OCI-LY7 (cell line): Measurements from ENCODE around the gene N4BP2. TPM values are rescaled to one million over a fixed set of nuclear protein-coding genes. Genes with fewer than 3 reads are reported as not detected.

Source experiments
- BruUV-seq: library from RNA; stranded (reverse); fragments of 400-500 nt; replicated peaks from 2 replicates; lab custom pipeline; 2021; lab: Mats Ljungman, UMichigan
- CTCF ChIA-PET: fragments of 300-600 bp; sonication (Branson Sonifier 250); formaldehyde crosslinking; loops from one replicate; lab custom pipeline; 2022; ENCODE audit warnings: antibody characterized with exemption; ENCODE audit not compliant: unreplicated experiment; lab: Charles Lee
- POLR2A ChIA-PET: fragments of 300-600 bp; sonication (Branson Sonifier 250); formaldehyde crosslinking; loops from one replicate; lab custom pipeline; 2022; ENCODE audit warnings: antibody characterized with exemption; lab: Charles Lee
- DNase-seq: peaks from one replicate; pipeline ENCODE4 v3.0.0-alpha.2; 2015; ENCODE audit warnings: low spot score
- H2AFZ ChIP-seq: fragments of 200-600 bp; sonication (generic), shearing (Covaris generic); 2 replicates; pipeline ENCODE4 v1.6.1; 2014; ENCODE audit warnings: mild to moderate bottlenecking, antibody characterized with exemption, low read length, moderate library complexity
- H3K27ac ChIP-seq: fragments of 200-600 bp; sonication (generic); 2 replicates; pipeline ENCODE4 v1.5.1; 2014; ENCODE audit warnings: mixed run types, low read depth, mild to moderate bottlenecking, moderate library complexity, low read length, inconsistent platforms; ENCODE audit not compliant: poor library complexity, severe bottlenecking
- H3K36me3 ChIP-seq: fragments of 200-600 bp; sonication (generic); 2 replicates; pipeline ENCODE4 v1.6.1; 2014; ENCODE audit warnings: mild to moderate bottlenecking, antibody characterized with exemption, low read length, moderate library complexity, mixed read lengths; ENCODE audit not compliant: insufficient read depth
- H3K4me1 ChIP-seq: fragments of 200-600 bp; sonication (generic); 2 replicates; pipeline ENCODE4 v1.5.1; 2014; ENCODE audit warnings: mild to moderate bottlenecking, low read length; ENCODE audit not compliant: insufficient read depth, poor library complexity, severe bottlenecking
- H3K4me2 ChIP-seq: fragments of 200-600 bp; sonication (generic); 2 replicates; pipeline ENCODE4 v1.6.1; 2014; ENCODE audit warnings: mild to moderate bottlenecking, low read length
- H3K4me3 ChIP-seq: fragments of 200-600 bp; sonication (generic); 2 replicates; pipeline ENCODE4 v1.5.1; 2014; ENCODE audit warnings: mild to moderate bottlenecking, low read depth, low read length; ENCODE audit not compliant: poor library complexity, severe bottlenecking
- H3K79me2 ChIP-seq: fragments of 200-600 bp; sonication (generic); 2 replicates; pipeline ENCODE4 v1.6.1; 2016; ENCODE audit warnings: low read depth, mild to moderate bottlenecking, low read length, moderate library complexity, mixed read lengths; ENCODE audit not compliant: insufficient read depth
- H3K9me2 ChIP-seq: fragments of 200-600 bp; sonication (generic); 2 replicates; pipeline ENCODE4 v1.6.1; 2016; ENCODE audit warnings: mild to moderate bottlenecking, low read length, mixed read lengths; ENCODE audit not compliant: insufficient read depth
- H3K9me3 ChIP-seq: fragments of 200-600 bp; sonication (generic); 2 replicates; pipeline ENCODE4 v1.6.1; 2014; ENCODE audit warnings: mild to moderate bottlenecking, mixed run types, low read length, mixed read lengths
- H4K20me1 ChIP-seq: fragments of 200-600 bp; sonication (generic); 2 replicates; pipeline ENCODE4 v1.6.1; 2014; ENCODE audit warnings: mild to moderate bottlenecking, antibody characterized with exemption, low read length, moderate library complexity, mixed read lengths; ENCODE audit not compliant: insufficient read depth
- CTCF ChIP-seq: fragments of 200-600 bp; sonication (generic); conservative IDR thresholded peaks from 2 replicates; pipeline ENCODE4 v1.5.1; 2014; ENCODE audit warnings: mild to moderate bottlenecking, antibody characterized with exemption, low read length, moderate library complexity, mixed read lengths
- EZH2phosphoT487 ChIP-seq: fragments of 200-600 bp; sonication (generic); IDR thresholded peaks from 2 replicates; pipeline ENCODE4 v1.6.1; 2018; ENCODE audit warnings: low read depth, borderline replicate concordance, mild to moderate bottlenecking, mixed run types, antibody characterized with exemption, low read length, moderate library complexity, mixed read lengths
- intact Hi-C: fragments of 100-400 bp; cut with micrococcal nuclease; formaldehyde crosslinking; loops from one replicate; pipeline ENCODE4 v1.10.0; 2022; ENCODE audit not compliant: unreplicated experiment
- total RNA-seq, 2 experiments: library from RNA; depleted of rRNA in 1 of 2; stranded (reverse); fragments of >200 nt in 1 of 2; shearing (Covaris generic) in 1 of 2; gene quantifications; 2 replicates each; pipeline ENCODE4 v1.2.3, GENCODE V29; 2014 to 2022

The N4BP2 gene
- total RNA-seq, 2 experiments from 2014 or later: 11.4 to 17.8 TPM

GRCh38 chr4:40119344-40119743 lies 62.7 kb downstream of the N4BP2 start:
- ChIA-PET CTCF (no interaction called here), POLR2A (interaction anchor here (0.7 to 4.5 kb wide), 8 partner anchors 12 to 620 kb away, joined by 3 to 24 read pairs (median 3); no protein-coding TSS in a partner anchor)
- H3K4me1 ChIP-seq: peaks cover 5% of the 10 kb centered on the region
- no peak for DNase-seq
- no peaks in the 10 kb centered on the region for H3K79me2 ChIP-seq
- H3K4me3 ChIP-seq: no peak overlapping the region
- no peaks in the 10 kb centered on the region for H4K20me1 ChIP-seq
- no TSS peak for BruUV-seq
- H3K9me2 ChIP-seq: no peaks in the 10 kb centered on the region
- H3K9me3 ChIP-seq: no peaks in the 10 kb centered on the region
- H3K27ac ChIP-seq: no peak overlapping the region
- no peak overlapping the region for H2AFZ ChIP-seq
- intact Hi-C loops: no loop called here
- TF ChIP-seq CTCF (no peak), EZH2phosphoT487 (no peak)
- no peak overlapping the region for H3K4me2 ChIP-seq
- no peaks in the 10 kb centered on the region; the same call in 1 of the 2 replicates for H3K36me3 ChIP-seq

GRCh38 chr4:40121515-40121914 lies 64.9 kb downstream of the N4BP2 start:
- TF ChIP-seq CTCF: no peak
- no peak for TF ChIP-seq EZH2phosphoT487
- Histone ChIP-seq H3K9me2 (no peaks in the 10 kb centered on the region), H3K4me2 (no peak overlapping the region), H3K9me3 (no peaks in the 10 kb centered on the region), H3K36me3 (peaks cover 4% of the 10 kb centered on the region; the same call in 1 of the 2 replicates), H4K20me1 (no peaks in the 10 kb centered on the region), H3K4me1 (peaks cover 5% of the 10 kb centered on the region), H3K27ac (no peak overlapping the region), H2AFZ (no peak overlapping the region), H3K79me2 (no peaks in the 10 kb centered on the region), H3K4me3 (no peak overlapping the region)
- no peak for DNase-seq
- ChIA-PET CTCF (no interaction called here), POLR2A (interaction anchor here (0.5 to 4.5 kb wide), 4 partner anchors 9 to 247 kb away, joined by 3 to 24 read pairs (median 3); no protein-coding TSS in a partner anchor)
- intact Hi-C loops: loop anchor here (5.0 kb wide), 1 partner anchor 34 kb away; no protein-coding TSS in a partner anchor
- no TSS peak for BruUV-seq

DNA sequence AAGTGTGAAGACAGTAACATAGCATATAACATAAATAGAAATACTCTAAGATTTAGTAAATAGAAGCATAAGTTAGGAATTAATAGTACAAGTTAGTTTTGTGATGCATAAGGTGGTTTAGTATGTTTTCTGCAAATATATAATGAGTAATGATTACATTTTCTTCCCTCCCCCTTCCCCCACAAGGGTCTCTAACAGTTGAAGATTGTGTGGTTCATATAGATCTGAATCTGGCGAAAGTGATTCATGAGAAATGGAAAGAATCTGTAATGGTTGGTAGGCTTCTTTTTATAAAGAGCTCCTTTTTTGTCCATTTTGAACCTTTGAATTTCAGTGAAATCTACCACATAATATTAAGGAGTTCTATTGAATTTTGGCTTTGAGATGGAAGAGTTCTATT lies 66.3 kb downstream of the N4BP2 start:
- TF ChIP-seq EZH2phosphoT487 (no peak), CTCF (no peak)
- no peak overlapping the region for H3K27ac ChIP-seq
- peaks cover 5% of the 10 kb centered on the region for H3K4me1 ChIP-seq
- H3K9me2 ChIP-seq: no peaks in the 10 kb centered on the region
- no peak overlapping the region for H3K4me3 ChIP-seq
- no peak overlapping the region for H2AFZ ChIP-seq
- no peak overlapping the region for H3K4me2 ChIP-seq
- ChIA-PET POLR2A (interaction anchor here (1.0 kb wide), 1 partner anchor 9 kb away, joined by 4 read pairs; no protein-coding TSS in a partner anchor), CTCF (no interaction called here)
- no peak for DNase-seq
- 0 out of 2 replicates have a peak, but pooled peaks cover 4% of the 10 kb centered on the region for H3K36me3 ChIP-seq
- H4K20me1 ChIP-seq: no peaks in the 10 kb centered on the region
- H3K9me3 ChIP-seq: no peaks in the 10 kb centered on the region
- intact Hi-C loops: loop anchor here (5.0 kb wide), 1 partner anchor 36 kb away; no protein-coding TSS in a partner anchor
- H3K79me2 ChIP-seq: no peaks in the 10 kb centered on the region
- BruUV-seq: no TSS peak
